ENCODE results near the gene ADH1C. TPM values are rescaled to one million over a fixed set of nuclear protein-coding genes. Genes with fewer than 3 reads are reported as not detected.
A peak's percentile ranks its signal among the peaks of the same experiment; 100 is the strongest.
"Not testable (repeated sequence)": the region's sequence is repeated elsewhere in the genome, so short reads cannot be mapped to it uniquely, and the experiment has no call there.

The ADH1C gene
- polyA plus RNA-seq, 3 donors from 2014 or later = not detected

GRCh38 chr4:99377341-99377740 is 24.8 kb upstream of the ADH1C start:
- H3K4me3 Mint-ChIP-seq, H3K27ac Mint-ChIP-seq, H3K36me3 Mint-ChIP-seq, DNase-seq, H3K4me1 Mint-ChIP-seq: not testable (repeated sequence)
- peaks cover 9 to 30% (median 18%) of the 10 kb centered on the region in 6 donors for H3K9me3 Mint-ChIP-seq
- H3K27me3 Mint-ChIP-seq (ENCODE audit: low read depth in 3 of 3) = peaks cover 0 to 12% (median 1%) of the 10 kb centered on the region in 3 donors

GRCh38 chr4:99372464-99372863 is 19.9 kb upstream of the ADH1C start:
- peaks cover 9 to 30% (median 21%) of the 10 kb centered on the region in 6 donors for H3K9me3 Mint-ChIP-seq
- DNase-seq = not testable (repeated sequence)

DNA sequence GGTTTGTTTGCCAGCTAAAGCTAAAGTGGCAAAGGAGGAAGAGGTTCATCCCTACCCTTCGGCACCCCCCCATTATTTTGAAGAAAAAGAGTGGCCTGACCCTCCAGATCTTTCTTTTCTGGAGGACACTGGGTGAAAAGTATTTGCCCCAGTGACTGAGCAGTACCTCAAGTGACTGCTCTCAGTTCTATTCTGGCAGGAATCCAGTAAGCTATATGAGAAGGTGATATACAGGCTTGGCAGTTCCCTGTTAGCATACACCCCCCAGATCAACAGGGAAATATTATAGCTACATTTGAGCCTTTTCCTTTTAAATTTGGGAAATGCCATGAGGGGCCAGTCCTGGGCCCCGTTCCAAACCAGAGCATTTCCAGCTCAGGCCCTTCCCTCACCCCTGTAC is 15.3 kb upstream of the ADH1C start:
- H3K9me3 Mint-ChIP-seq = peaks cover 1 to 12% (median 5%) of the 10 kb centered on the region in 6 donors
- not testable (repeated sequence) for H3K4me1 Mint-ChIP-seq; DNase-seq; H3K27ac Mint-ChIP-seq; H3K4me3 Mint-ChIP-seq; H3K27me3 Mint-ChIP-seq (ENCODE audit: low read depth in 3 of 3); H3K36me3 Mint-ChIP-seq

More at GRCh38 chr4:99372464-99372863, 19.9 kb upstream of the ADH1C start:
- H3K27ac Mint-ChIP-seq, H3K4me3 Mint-ChIP-seq, H3K4me1 Mint-ChIP-seq, H3K36me3 Mint-ChIP-seq: not testable (repeated sequence)
- H3K27me3 Mint-ChIP-seq (ENCODE audit: low read depth in 3 of 3) = peaks cover 0 to 16% (median 1%) of the 10 kb centered on the region in 3 donors

DNA sequence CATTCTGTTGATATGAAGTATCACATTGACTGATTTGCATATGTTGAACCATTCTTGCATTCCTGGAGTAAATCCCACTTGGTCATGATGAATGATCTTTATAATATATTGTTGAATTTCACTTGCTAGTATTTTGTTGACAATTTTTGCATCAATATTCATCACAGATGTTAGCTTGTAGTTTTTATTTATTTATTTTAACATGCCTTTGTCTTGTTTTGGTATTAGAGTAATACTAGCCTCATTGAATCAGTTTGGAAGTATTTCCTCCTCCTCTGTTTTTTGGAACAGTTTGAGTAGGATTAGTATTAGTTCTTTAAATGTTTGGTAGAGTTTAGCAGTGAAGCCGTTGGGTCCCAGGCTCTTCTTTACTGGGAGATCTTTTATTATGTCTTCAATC is 13.9 kb upstream of the ADH1C start:
- Mint-ChIP-seq H3K36me3 (no peaks in the 10 kb centered on the region), H3K4me1 (no peaks in the 10 kb centered on the region), H3K27ac (no peak overlapping the region), H3K9me3 (peaks cover 0 to 7% (median 3%) of the 10 kb centered on the region in 6 donors), H3K4me3 (no peak overlapping the region), H3K27me3 (ENCODE audit: low read depth in 3 of 3) (peaks cover 0 to 7% (median 0%) of the 10 kb centered on the region in 3 donors)
- DNase-seq = no peak

DNA sequence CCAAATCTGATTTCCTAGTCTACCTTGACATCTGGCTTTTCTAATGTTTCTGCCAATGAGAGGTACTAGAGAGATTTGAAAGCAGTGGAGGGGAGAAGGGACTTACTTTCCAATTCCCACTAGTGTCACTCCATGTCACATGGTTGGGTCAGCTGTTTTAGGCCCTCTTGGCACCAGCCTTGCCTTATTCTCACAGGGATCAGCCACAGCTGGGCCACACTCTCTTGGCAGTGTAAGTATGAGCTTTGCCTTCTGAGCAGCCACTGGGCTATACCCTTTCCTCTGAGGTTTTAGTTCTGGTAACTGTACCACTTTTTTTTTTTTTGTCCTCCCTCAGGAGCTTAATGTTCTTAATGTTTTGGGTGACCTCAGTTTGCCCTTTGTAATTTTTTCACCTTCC is 10.2 kb upstream of the ADH1C start:
- peaks cover 0 to 4% (median 2%) of the 10 kb centered on the region in 3 donors for H3K27me3 Mint-ChIP-seq (ENCODE audit: low read depth in 3 of 3)
- H3K9me3 Mint-ChIP-seq = peaks cover 0 to 4% (median 0%) of the 10 kb centered on the region in 6 donors
- no peak overlapping the region for H3K27ac Mint-ChIP-seq
- no peaks in the 10 kb centered on the region for H3K36me3 Mint-ChIP-seq
- DNase-seq = no peak
- H3K4me3 Mint-ChIP-seq = no peak overlapping the region
- H3K4me1 Mint-ChIP-seq = peaks cover under 1 to 2% of the 10 kb centered on the region in 2 donors

GRCh38 chr4:99361899-99362275 is 9.3 kb upstream of the ADH1C start:
- Mint-ChIP-seq H3K27ac (no peak overlapping the region), H3K27me3 (ENCODE audit: low read depth in 3 of 3) (peaks cover 0 to 4% (median 2%) of the 10 kb centered on the region in 3 donors), H3K36me3 (no peaks in the 10 kb centered on the region), H3K4me3 (no peak overlapping the region), H3K4me1 (peaks cover 4 to 10% of the 10 kb centered on the region in 2 donors), H3K9me3 (peaks cover 0 to 4% (median 0%) of the 10 kb centered on the region in 6 donors)
- DNase-seq = no peak

DNA sequence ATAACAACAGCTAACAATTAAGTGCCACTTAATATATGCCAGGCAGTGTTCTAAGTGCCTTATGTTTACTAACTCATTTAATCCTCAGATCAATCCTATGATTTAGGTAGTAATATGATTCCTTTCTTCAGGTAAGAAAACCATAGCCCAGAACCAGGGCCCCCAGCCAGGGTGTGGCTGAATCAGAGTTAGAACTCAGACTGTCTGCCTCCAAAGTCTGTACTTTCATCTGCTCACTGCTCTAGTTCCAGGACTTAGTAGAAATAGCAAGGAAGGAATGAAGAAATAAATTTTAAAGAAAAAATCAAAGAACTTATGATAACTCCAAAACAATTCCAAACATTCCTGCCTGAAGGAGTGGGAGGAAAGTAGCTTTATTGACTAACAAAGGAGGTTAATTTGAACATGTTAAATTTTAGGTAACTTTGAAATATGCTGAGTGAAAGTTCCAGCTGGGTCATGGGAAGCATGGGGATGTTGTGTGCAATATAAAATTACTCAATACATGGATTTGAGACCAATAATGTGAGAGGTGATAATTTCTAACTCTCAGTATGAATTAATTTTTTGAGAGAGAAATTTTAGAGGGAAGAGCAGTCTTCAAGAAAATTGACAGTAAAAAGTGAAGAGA is 8.8 kb upstream of the ADH1C start:
- H3K4me1 Mint-ChIP-seq = peaks cover 9 to 15% of the 10 kb centered on the region in 2 donors
- H3K27me3 Mint-ChIP-seq (ENCODE audit: low read depth in 3 of 3) = peaks cover 0 to 4% (median 2%) of the 10 kb centered on the region in 3 donors
- DNase-seq = no peak
- peaks cover 0 to 4% (median 0%) of the 10 kb centered on the region in 6 donors for H3K9me3 Mint-ChIP-seq
- H3K27ac Mint-ChIP-seq = no peak overlapping the region
- H3K36me3 Mint-ChIP-seq = no peaks in the 10 kb centered on the region
- no peak overlapping the region for H3K4me3 Mint-ChIP-seq

DNA sequence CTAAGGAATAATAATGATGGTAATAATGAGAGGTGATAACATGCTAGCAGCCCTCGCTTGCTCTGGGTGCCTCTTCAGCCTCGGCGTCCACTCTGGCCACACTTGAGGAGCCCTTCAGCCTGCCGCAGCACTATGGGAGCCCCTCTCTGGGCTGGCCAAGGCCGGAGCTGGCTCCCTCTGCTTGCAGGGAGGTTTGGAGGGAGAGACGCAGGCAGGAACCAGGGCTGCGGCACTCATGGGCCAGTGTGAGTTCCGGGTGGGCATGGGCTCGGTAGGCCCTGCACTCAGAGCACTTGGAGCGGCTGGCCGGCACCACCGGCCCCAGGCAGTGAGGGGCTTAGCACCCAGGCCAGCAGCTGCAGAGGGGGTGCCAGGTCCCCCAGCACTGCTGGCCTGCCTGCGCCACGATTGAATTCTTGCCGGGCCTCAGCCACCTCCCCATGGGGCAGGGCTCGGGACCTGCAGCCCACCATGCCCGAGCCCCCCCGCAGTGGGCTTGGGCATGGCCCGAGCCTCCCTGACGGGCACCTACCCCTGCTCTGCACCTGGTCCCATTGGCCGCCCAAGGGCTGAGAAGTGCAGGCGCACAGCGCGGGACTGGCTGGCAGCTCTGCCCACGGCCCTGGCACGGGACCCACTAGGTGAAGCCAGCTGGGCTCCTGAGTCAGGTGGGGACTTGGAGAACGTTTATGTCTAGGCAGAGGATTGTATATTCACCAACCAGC is 7.1 kb upstream of the ADH1C start:
- Mint-ChIP-seq H3K27ac (no peak overlapping the region), H3K4me3 (no peak overlapping the region), H3K9me3 (peaks cover 0 to 10% (median 3%) of the 10 kb centered on the region in 6 donors), H3K27me3 (ENCODE audit: low read depth in 3 of 3) (peaks cover 0 to 2% (median 2%) of the 10 kb centered on the region in 3 donors), H3K36me3 (no peaks in the 10 kb centered on the region), H3K4me1 (peaks cover 19 to 27% of the 10 kb centered on the region in 2 donors)
- DNase-seq = no peak

- H3K27me3 Mint-ChIP-seq (ENCODE audit: low read depth in 3 of 3) = peaks cover 0 to 4% (median 2%) of the 10 kb centered on the region in 3 donors
- no peak overlapping the region for H3K4me3 Mint-ChIP-seq
Observed at GRCh38 chr4:99357948-99358347, 5.4 kb upstream of the ADH1C start.

DNA sequence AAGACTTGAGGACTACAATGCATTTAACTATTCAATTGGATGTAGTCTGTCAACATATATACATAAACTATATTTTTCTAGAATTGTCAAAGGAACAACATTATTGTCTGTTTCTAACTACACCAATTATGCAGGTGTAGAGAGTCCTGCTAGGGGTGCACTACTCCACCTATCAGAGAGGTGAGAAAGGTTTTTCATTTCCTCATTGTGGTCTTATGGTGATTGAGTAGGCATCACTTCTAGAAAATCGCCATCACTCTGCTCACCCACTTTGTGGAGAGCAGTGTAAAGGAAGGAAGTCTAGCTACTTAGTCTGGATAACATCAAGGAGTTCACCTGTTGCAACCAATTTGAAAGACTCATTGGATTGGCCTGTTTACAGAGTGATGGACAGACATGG is 4.4 kb upstream of the ADH1C start:
- Mint-ChIP-seq H3K27ac (no peak overlapping the region), H3K27me3 (ENCODE audit: low read depth in 3 of 3) (peaks cover 0 to 4% (median 2%) of the 10 kb centered on the region in 3 donors), H3K36me3 (no peaks in the 10 kb centered on the region), H3K4me3 (peak overlapping the region in 1 of 5 donors; percentile 41), H3K9me3 (peaks cover 0 to 10% (median 4%) of the 10 kb centered on the region in 6 donors), H3K4me1 (peaks cover 23 to 27% of the 10 kb centered on the region in 2 donors)
- DNase-seq = no peak

More at GRCh38 chr4:99357948-99358347, 5.4 kb upstream of the ADH1C start:
- H3K9me3 Mint-ChIP-seq = peaks cover 0 to 10% (median 4%) of the 10 kb centered on the region in 6 donors
- peaks cover 22 to 27% of the 10 kb centered on the region in 2 donors for H3K4me1 Mint-ChIP-seq
- no peaks in the 10 kb centered on the region for H3K36me3 Mint-ChIP-seq
- H3K27ac Mint-ChIP-seq = no peak overlapping the region
- DNase-seq = no peak

DNA sequence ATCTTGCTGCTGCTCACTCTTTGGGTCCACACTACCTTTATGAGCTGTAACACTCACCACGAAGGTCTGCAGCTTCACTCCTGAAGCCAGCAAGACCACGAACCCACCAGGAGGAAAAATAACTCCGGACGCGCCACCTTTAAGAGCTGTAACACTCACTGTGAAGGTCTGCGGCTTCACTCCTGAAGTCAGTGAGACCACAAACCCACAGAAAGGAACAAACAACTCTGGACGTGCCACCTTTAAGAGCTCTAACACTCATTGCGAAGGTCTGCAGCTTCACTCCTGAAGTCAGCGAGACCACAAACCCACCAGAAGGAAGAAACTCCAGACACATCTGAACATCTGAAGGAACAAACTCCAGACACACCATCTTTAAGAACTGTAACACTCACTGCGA is 3.6 kb upstream of the ADH1C start:
- not testable (repeated sequence) for H3K9me3 Mint-ChIP-seq; H3K27me3 Mint-ChIP-seq (ENCODE audit: low read depth in 3 of 3); H3K36me3 Mint-ChIP-seq
- H3K4me1 Mint-ChIP-seq = peaks cover 23 to 27% of the 10 kb centered on the region in 2 donors
- peak overlapping the region; percentile 41 to 75 (median 62) for H3K4me3 Mint-ChIP-seq
- H3K27ac Mint-ChIP-seq = peak overlapping the region; percentile 13 to 84 (median 66)
- peak; percentile 34 to 45 (median 43) for DNase-seq

- no peak overlapping the region for H3K27ac Mint-ChIP-seq
- H3K4me1 Mint-ChIP-seq = peaks cover 13 to 16% of the 10 kb centered on the region in 2 donors
- no peak overlapping the region for H3K4me3 Mint-ChIP-seq
- peaks cover 0 to 5% (median 0%) of the 10 kb centered on the region in 3 donors for H3K27me3 Mint-ChIP-seq (ENCODE audit: low read depth in 3 of 3)
- no peak for DNase-seq
- peaks cover 0 to 14% (median 4%) of the 10 kb centered on the region in 6 donors for H3K9me3 Mint-ChIP-seq
- H3K36me3 Mint-ChIP-seq = no peaks in the 10 kb centered on the region
Observed at GRCh38 chr4:99351487-99351886, 1.1 kb downstream of the ADH1C start.

GRCh38 chr4:99349338-99349737 is 3.2 kb downstream of the ADH1C start:
- Mint-ChIP-seq H3K27ac (no peak overlapping the region), H3K9me3 (peaks cover 0 to 4% (median 2%) of the 10 kb centered on the region in 6 donors), H3K27me3 (ENCODE audit: low read depth in 3 of 3) (peaks cover 0 to 5% (median 0%) of the 10 kb centered on the region in 3 donors), H3K4me1 (peaks cover 0 to 4% of the 10 kb centered on the region in 2 donors), H3K36me3 (no peaks in the 10 kb centered on the region), H3K4me3 (no peak overlapping the region)
- no peak for DNase-seq

DNA sequence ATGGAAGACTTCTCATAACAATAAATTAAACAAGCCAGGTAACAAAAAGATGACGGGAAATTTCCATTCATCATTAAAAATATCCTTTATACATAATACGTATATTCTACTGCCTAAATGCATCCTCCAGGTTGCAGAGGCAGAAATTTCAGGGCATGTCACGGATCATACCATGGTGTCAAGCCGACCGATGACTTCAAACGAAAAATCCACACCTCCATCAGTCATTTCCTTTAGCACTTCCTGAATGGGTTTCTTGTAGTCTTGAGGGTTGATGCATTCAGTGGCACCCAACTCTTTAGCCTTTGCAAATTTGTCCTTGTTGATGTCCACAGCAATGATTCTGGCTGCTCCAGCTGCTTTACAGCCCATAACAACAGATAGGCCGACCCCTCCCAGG is 9.9 kb downstream of the ADH1C start:
- H3K27ac Mint-ChIP-seq = not testable (repeated sequence)

More for the DNA sequence above, 9.9 kb downstream of the ADH1C start:
- not testable (repeated sequence) for H3K9me3 Mint-ChIP-seq; H3K4me3 Mint-ChIP-seq; H3K36me3 Mint-ChIP-seq; H3K27me3 Mint-ChIP-seq (ENCODE audit: low read depth in 3 of 3)
- peak in 2 of 3 donors; percentile 15 to 17 for DNase-seq
- H3K4me1 Mint-ChIP-seq = peaks cover 12 to 21% of the 10 kb centered on the region in 2 donors
